ENCODE measurements around the gene HDAC7. TPM values are rescaled to one million over a fixed set of nuclear protein-coding genes. Genes with fewer than 3 reads are reported as not detected.

HDAC7 gene
- total and polyA plus RNA-seq, 2 experiments from 2014 or later: 41.3 to 60.1 TPM

- H3K9me2 ChIP-seq (ENCODE audit: insufficient read depth): no peaks in the 10 kb centered on the region
- no peaks in the 10 kb centered on the region for H3K36me3 ChIP-seq (ENCODE audit: insufficient read depth)
- Mint-ChIP-seq H3K27me3 (ENCODE audit: insufficient read depth, low read depth, poor library complexity) (peaks cover 10% of the 10 kb centered on the region), H3K4me1 (peaks cover 71% of the 10 kb centered on the region), H3K4me3 (no peak overlapping the region), H3K9me3 (peaks cover 2% of the 10 kb centered on the region; the same call in 2 of the 3 replicates), H3K36me3 (ENCODE audit: low read depth) (peaks cover 26% of the 10 kb centered on the region), H3K27ac (no peak overlapping the region)
- peaks cover 63% of the 10 kb centered on the region for H3K79me2 ChIP-seq (replicated peaks; ENCODE audit: insufficient read depth)
- H3K27me3 ChIP-seq (ENCODE audit: insufficient read depth): no peaks in the 10 kb centered on the region
- ATAC-seq (no peak), DNase-seq (ENCODE audit: low spot score) (no peak)
- peaks cover 3% of the 10 kb centered on the region for H3K4me1 ChIP-seq (ENCODE audit: insufficient read depth)
- H3K4me2 ChIP-seq: no peak overlapping the region
- no peak for TF ChIP-seq REST (IDR thresholded peaks at IDR 0.05; ENCODE audit: unreplicated experiment)
- TF ChIP-seq ZNF462 (CRISPR knock-in tag; IDR thresholded peaks at IDR 0.05): no peak
- no peak overlapping the region for H3K4me3 ChIP-seq
- no peak overlapping the region for H2AFZ ChIP-seq
- H4K20me1 ChIP-seq (replicated peaks; ENCODE audit: insufficient read depth): peaks cover 13% of the 10 kb centered on the region
- no peak overlapping the region for H3K27ac ChIP-seq (ENCODE audit: low read depth)
- no peaks in the 10 kb centered on the region for H3F3A ChIP-seq (replicated peaks; ENCODE audit: low read depth)
These were observed 17.8 kb downstream of the HDAC7 start for GRCh38 chr12:47801904-47802246.

All from GM23338 (cell line).